HL-60 (cell line): ENCODE measurements around the gene TMEM237.

Experiments used
- CTCF ChIP-seq: IDR thresholded peaks from one replicate; pipeline ENCODE4 v1.5.1; 2011; ENCODE audit warnings: low read length, control low read depth, inconsistent platforms; ENCODE audit not compliant: insufficient read depth
- GABPA ChIP-seq: IDR thresholded peaks from 2 replicates; pipeline ENCODE4 v1.6.1; 2012; ENCODE audit warnings: low read depth
- POLR2AphosphoS5 ChIP-seq: IDR thresholded peaks from 2 replicates; pipeline ENCODE4 v1.6.1; 2012; ENCODE audit warnings: low read depth
- REST ChIP-seq: IDR thresholded peaks from 2 replicates; pipeline ENCODE4 v1.6.1; 2012; ENCODE audit warnings: low read depth; ENCODE audit not compliant: insufficient replicate concordance
- SPI1 ChIP-seq: IDR thresholded peaks from 2 replicates; pipeline ENCODE4 v1.6.1; 2012; ENCODE audit warnings: low read depth, mild to moderate bottlenecking, borderline replicate concordance

- TF ChIP-seq CTCF (no peak), GABPA (no peak), REST (no peak), POLR2AphosphoS5 (no peak), SPI1 (peak; percentile 89)
Observed at GRCh38 chr2:201660293-201660895, 17.1 kb upstream of the TMEM237 start.
